Upper lobe of left lung (tissue), 4 donors: Measurements from ENCODE around the gene CHST5.

Experiments
- EP300 ChIP-seq, 4 donors: sonication (generic); formaldehyde crosslinking; IDR thresholded peaks; one replicate each; pipeline ENCODE4 v1.5.1; 2017; ENCODE audit warnings: antibody characterized with exemption in 4 of 4, control low read depth in 2 of 4
- POLR2A ChIP-seq, 4 donors: fragments of 450-650 bp; IDR thresholded peaks; one replicate each; pipeline ENCODE4 v1.5.1; 2016 to 2017; ENCODE audit warnings: antibody characterized with exemption in 4 of 4, mild to moderate bottlenecking in 2 of 4
- POLR2AphosphoS5 ChIP-seq, 2 donors: sonication (generic); formaldehyde crosslinking; IDR thresholded peaks; one replicate each; pipeline ENCODE4 v1.5.1; 2017; ENCODE audit warnings: antibody characterized with exemption in 2 of 2
- TF ChIP-seq, protein P1 (sequence below), 6 experiments: fragments of 450-650 bp in 4 of 6; fragments of 200-600 bp in 2 of 6; sonication (generic) in 2 of 6; IDR thresholded peaks; one replicate each; pipeline ENCODE4 v1.5.1; 2016 to 2019; ENCODE audit warnings: antibody characterized with exemption in 6 of 6

DNA sequence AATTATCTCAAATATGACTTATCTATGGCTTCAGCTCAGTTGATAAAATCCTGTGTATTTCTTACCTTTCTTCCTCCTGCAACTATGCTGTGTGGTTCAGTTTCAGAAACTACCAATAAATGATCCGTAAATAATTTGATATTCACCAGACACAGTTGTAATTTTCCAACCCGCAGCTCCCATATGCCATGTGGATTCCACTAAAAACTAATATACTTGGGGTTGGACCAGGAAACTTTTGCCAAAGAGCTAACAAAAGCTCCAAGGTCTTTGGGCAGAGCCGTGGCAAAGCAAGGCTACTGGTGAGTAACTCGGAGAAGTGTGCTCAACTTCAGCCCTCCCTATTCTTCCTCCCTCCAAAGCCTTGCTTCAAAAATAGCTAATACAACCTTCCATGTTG lies 38.4 kb downstream of the CHST5 start:
- TF ChIP-seq, protein P1, sequence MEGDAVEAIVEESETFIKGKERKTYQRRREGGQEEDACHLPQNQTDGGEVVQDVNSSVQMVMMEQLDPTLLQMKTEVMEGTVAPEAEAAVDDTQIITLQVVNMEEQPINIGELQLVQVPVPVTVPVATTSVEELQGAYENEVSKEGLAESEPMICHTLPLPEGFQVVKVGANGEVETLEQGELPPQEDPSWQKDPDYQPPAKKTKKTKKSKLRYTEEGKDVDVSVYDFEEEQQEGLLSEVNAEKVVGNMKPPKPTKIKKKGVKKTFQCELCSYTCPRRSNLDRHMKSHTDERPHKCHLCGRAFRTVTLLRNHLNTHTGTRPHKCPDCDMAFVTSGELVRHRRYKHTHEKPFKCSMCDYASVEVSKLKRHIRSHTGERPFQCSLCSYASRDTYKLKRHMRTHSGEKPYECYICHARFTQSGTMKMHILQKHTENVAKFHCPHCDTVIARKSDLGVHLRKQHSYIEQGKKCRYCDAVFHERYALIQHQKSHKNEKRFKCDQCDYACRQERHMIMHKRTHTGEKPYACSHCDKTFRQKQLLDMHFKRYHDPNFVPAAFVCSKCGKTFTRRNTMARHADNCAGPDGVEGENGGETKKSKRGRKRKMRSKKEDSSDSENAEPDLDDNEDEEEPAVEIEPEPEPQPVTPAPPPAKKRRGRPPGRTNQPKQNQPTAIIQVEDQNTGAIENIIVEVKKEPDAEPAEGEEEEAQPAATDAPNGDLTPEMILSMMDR (IDR thresholded peaks at IDR 0.05): no peak
- TF ChIP-seq POLR2A (IDR thresholded peaks at IDR 0.05): no peak
- no peak for TF ChIP-seq POLR2AphosphoS5 (IDR thresholded peaks at IDR 0.05)
- TF ChIP-seq EP300 (IDR thresholded peaks at IDR 0.05): no peak
